GM12872 (cell line): ENCODE results near the gene DOCK3.

ENCODE experiments used
- TF ChIP-seq, protein P1 (sequence below): IDR thresholded peaks from 3 replicates; pipeline ENCODE4 v1.5.1; 2011; ENCODE audit warnings: low read depth, mild to moderate bottlenecking, low read length, moderate library complexity; ENCODE audit not compliant: insufficient read depth

Gene DOCK3

DNA sequence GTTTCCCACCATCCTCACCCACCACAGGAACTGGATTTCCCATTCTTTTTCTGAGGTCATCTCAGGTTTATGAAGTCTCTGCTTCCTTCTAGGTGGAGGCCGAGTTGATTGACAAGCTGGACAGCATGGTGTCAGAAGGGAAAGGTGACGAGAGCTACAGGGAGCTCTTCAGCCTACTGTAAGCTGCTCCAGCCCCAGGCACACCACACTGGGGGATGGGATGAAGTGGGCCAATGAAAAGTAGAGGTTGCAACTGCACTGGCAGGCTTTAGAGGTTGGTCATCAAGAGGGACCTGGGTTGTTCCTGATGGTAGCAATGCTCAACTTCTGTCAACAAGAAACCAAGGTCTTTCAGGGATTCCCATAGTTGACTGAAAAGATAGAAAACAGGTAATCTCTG lies 655.3 kb downstream of the DOCK3 start:
- TF ChIP-seq, protein P1, sequence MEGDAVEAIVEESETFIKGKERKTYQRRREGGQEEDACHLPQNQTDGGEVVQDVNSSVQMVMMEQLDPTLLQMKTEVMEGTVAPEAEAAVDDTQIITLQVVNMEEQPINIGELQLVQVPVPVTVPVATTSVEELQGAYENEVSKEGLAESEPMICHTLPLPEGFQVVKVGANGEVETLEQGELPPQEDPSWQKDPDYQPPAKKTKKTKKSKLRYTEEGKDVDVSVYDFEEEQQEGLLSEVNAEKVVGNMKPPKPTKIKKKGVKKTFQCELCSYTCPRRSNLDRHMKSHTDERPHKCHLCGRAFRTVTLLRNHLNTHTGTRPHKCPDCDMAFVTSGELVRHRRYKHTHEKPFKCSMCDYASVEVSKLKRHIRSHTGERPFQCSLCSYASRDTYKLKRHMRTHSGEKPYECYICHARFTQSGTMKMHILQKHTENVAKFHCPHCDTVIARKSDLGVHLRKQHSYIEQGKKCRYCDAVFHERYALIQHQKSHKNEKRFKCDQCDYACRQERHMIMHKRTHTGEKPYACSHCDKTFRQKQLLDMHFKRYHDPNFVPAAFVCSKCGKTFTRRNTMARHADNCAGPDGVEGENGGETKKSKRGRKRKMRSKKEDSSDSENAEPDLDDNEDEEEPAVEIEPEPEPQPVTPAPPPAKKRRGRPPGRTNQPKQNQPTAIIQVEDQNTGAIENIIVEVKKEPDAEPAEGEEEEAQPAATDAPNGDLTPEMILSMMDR = no peak

DNA sequence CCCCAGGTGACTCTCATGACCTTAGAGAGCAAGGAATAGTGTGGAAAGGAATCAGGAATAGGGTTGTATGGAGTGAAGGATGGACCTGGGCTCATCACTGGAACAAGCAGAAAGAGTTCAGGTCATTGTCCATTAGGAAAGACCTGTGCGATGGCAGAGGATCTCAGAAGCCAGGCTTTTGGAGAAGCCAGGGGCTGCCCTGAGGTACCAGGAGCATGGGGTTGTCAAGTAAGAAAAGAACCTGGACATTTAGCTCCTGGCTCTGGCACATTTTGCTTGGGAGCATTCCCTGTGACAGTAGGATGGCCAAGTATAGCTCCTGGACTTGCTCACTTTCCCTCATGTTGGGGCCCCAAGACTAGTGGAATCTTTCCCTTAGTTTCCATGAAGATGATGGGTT lies 657.4 kb downstream of the DOCK3 start:
- TF ChIP-seq, protein P1 = no peak

DNA sequence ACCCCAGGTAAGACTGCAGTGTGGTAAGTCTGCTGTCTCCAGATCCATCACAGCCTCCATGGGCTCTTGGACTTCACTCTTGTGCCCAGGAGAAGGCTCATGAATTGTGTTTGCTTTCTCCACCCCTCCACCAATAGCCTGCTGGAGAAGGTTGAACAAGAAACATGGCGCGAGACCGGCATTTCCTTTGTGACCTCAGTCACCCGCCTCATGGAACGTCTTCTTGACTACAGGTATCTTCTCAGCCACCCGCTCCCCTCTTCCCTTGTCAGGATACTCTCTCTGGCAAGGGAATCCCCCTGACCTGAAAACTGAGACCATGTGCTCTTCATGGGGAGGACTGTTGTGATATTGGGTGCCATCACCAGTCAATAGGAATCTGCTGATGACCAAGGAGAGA lies 658.3 kb downstream of the DOCK3 start:
- TF ChIP-seq, protein P1 = no peak

DNA sequence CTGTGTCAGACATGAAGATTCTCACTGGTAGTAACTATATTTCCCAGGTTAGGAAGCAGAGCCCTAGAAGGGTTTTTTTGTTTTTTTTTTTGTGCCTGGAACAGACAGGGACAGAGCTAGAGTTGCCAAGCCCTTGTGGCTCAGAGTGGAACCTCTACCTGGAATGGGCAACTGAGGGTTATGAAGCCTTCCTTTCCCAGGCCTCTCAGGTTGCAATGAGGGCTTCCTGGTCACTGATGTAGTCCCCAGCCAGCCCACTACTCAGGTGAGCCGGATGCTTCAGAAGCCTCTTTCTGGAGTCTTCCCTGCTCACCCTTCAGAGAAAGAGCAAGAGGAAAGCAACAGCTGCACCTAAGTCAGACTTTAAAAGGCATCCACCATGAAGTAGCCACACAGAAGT lies 661.5 kb downstream of the DOCK3 start:
- TF ChIP-seq, protein P1 = no peak

DNA sequence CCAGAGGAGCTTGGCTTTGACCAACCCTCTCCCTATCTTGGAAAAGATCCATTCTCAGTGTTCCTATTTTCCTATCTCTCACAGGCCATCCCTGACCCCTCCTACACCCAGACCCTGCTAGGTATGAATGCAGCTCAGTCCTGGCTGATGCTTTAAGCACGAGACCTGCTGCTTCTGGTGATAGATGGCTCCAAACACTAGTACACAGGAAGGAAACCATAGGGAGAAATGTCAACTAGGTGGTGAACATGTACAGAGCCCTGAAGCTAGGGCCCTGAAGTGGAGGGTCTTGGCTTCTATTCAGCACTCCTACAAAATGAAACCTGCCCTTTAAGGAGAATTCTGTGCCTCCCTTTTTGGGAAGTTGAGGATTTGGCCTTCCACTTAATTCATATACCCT lies 662.9 kb downstream of the DOCK3 start:
- TF ChIP-seq, protein P1 = no peak

DNA sequence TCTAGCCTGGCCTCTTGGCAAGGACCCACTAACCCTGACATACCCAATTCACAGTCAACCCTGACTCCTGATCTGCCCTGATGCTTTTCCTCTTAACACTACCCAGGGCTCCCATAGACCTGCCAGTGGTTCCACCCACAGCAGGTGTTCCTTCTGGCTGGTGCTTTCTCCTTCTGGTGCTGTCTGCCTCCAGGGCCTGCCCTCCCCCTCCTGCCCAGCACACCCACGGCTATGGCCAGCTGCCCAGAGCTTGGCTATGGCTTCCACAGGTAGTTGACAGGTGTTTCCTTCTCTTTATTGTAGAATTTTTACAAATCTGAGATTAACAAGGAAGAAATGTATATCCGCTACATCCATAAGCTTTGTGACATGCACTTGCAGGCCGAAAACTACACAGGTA lies 663.9 kb downstream of the DOCK3 start:
- TF ChIP-seq, protein P1 = no peak

DNA sequence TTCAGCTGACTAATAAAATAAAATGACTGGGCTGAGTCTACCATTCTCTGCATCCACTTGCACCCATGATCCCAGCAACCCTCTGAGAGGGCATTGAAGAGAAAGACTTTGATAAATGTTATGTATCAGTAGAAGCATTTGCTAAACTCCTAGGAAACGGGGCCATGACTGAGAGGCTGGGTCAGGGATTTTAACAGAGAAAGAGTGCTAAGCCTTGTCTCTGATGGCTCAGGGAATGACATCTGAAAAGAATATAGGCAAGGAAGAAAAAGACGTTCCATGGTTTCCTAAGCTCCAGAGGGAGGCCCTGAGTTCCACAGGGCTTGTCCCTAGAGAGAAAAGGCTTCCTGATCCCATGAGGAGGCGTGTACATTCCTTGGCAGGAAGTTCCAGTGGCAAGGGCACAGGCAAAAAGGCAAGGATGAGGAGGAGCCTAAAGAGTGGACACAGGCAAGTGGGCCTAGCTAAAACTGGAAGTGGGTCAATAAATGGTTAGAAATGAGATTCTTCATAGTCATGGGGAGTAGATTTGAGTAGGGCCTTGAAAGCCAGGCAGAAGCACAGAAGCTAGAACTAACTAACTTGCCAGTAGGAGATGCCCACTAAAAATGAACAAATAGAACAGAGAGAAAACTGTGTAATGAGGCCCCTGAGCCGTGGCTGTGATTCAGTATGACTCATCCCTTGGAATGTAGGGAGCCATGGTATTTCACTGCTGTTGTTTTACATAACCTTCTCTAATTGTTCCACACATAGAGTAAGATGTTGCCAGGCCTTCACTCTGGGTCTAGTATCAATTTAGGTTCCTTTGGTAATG lies 665.5 kb downstream of the DOCK3 start:
- TF ChIP-seq, protein P1 = no peak
